Mesodermal cell (in vitro differentiated cells): ENCODE results near the gene RTL10.
"Not testable (repeated sequence)": the region's sequence is repeated elsewhere in the genome, so short reads cannot be mapped to it uniquely, and the experiment has no call there.

Source experiments
- H3K27ac ChIP-seq: 2 replicates; pipeline ENCODE4 v1.7.0; 2013; ENCODE audit warnings: mild to moderate bottlenecking, low read depth, low read length, moderate library complexity; ENCODE audit not compliant: severe bottlenecking
- H3K36me3 ChIP-seq: 2 replicates; pipeline ENCODE4 v1.7.1; 2013; ENCODE audit warnings: mild to moderate bottlenecking, low read length, moderate library complexity; ENCODE audit not compliant: control insufficient read depth, insufficient read depth
- H3K4me1 ChIP-seq: one replicate; pipeline ENCODE4 v1.7.1; 2013; ENCODE audit warnings: mild to moderate bottlenecking, low read length; ENCODE audit not compliant: insufficient read depth, control insufficient read depth, poor library complexity, severe bottlenecking
- H3K4me3 ChIP-seq: 2 replicates; pipeline ENCODE4 v1.7.0; 2013; ENCODE audit warnings: low read length, control low read depth, mild to moderate bottlenecking; ENCODE audit not compliant: insufficient read depth, poor library complexity, severe bottlenecking; ENCODE audit errors: extremely low read depth
- H3K9me3 ChIP-seq: 2 replicates; pipeline ENCODE4 v1.7.1; 2013; ENCODE audit warnings: mild to moderate bottlenecking, low read length, moderate library complexity; ENCODE audit not compliant: control insufficient read depth
- WGBS, 2 experiments: methylation state at CpG; one replicate each; pipeline ENCODE4 v1.1.5; 2013; ENCODE audit warnings: missing lambda C conversion rate in 2 of 2; ENCODE audit not compliant: insufficient coverage in 2 of 2; 5-methylcytosine and 5-hydroxymethylcytosine counted together

The RTL10 gene

DNA sequence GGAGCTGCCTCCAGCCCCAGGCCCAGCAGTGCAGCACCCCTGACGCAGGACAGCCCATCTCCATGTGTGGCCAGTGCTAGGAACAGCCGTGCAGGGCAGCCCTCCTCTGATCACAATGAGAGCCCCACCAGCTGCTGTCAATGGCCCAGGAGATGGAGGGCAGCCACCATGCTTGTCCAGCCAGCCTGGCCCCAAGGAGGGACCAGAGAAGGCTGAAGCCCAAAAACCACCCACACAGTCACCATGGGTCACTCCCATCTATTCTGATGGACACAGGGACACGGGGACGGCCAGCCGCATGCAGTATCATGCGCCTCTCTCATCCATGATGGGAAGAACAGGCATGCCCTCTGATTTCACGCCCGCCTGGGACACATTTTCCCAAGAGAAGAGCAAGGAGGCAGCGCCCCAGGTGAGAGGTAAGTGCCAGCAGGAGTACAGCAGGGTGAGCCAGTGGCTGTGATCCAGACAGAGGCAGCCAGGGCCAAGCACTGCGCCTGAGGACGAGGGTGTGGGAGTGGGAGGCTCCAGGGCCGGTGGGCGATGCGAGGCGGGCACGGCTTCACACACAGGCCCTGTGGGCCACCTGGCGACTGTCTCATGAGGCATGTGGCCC is 33.6 kb upstream of the RTL10 start:
- Histone ChIP-seq H3K4me3 (no peak overlapping the region), H3K9me3 (no peaks in the 10 kb centered on the region), H3K36me3 (no peaks in the 10 kb centered on the region), H3K4me1 (peaks cover 36% of the 10 kb centered on the region), H3K27ac (no peak overlapping the region)
- WGBS, 2 experiments = 94 to 99% methylated on average over 15 to 16 of the region's 17 CpGs

GRCh38 chr22:19887256-19887985 is 32.7 kb upstream of the RTL10 start:
- Histone ChIP-seq H3K27ac (no peak overlapping the region), H3K36me3 (no peaks in the 10 kb centered on the region), H3K4me3 (no peak overlapping the region), H3K9me3 (no peaks in the 10 kb centered on the region), H3K4me1 (peaks cover 36% of the 10 kb centered on the region)
- 92 to 96% methylated on average over 13 to 16 of the region's 16 CpGs for WGBS, 2 experiments

GRCh38 chr22:19886605-19887255 is 32.1 kb upstream of the RTL10 start:
- H3K4me3 ChIP-seq = no peak overlapping the region
- H3K4me1 ChIP-seq = peaks cover 35% of the 10 kb centered on the region
- no peaks in the 10 kb centered on the region for H3K36me3 ChIP-seq
- H3K9me3 ChIP-seq = no peaks in the 10 kb centered on the region
- WGBS, 2 experiments = 86 to 87% methylated on average over 9 to 10 of the region's 12 CpGs
- H3K27ac ChIP-seq = no peak overlapping the region

DNA sequence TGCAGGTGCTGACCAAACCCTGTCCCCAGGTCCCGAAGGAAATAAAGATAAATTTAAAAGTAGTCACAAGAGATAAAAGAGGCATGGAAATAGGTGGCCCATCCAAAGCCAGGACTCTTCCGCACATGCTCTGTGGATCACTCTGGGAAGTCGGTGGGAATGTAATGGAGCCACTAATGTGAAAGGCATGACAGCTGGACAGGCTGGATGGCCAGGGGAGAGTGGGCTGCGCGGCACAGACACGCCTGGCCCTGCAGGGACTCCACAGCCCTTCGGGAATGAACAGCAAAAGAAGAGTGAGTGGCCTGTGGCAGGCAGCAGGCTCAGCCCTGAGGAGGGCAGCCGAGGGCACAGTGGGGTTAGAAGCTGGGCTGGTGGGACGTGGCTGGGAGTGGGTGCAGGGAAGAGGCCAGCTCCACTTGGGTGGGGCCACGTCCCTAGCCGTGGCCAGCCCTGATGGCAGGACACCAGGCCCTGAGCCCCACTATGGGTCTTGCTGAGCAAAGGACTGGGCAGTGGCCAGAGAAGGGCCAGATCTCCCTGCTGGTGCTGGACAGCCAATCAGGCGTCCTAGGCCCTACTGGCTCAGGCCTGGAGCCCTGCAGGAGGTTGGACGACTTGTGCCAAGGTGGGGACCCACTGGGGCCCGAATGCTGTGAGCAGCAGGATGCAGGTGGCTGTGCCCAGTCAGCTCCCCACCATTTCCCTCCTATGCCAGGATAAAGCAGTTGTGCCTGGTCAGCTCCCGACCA is 31.3 kb upstream of the RTL10 start:
- Histone ChIP-seq H3K9me3 (no peaks in the 10 kb centered on the region), H3K4me1 (peaks cover 31% of the 10 kb centered on the region), H3K4me3 (no peak overlapping the region), H3K36me3 (no peaks in the 10 kb centered on the region), H3K27ac (no peak overlapping the region)
- 92 to 95% methylated on average over 14 to 15 of the region's 15 CpGs for WGBS, 2 experiments

- Histone ChIP-seq H3K27ac (no peak overlapping the region), H3K4me3 (no peak overlapping the region), H3K36me3 (no peaks in the 10 kb centered on the region), H3K9me3 (no peaks in the 10 kb centered on the region), H3K4me1 (peaks cover 36% of the 10 kb centered on the region)
- 92 to 96% methylated on average over 22 to 26 of the region's 26 CpGs for WGBS, 2 experiments
These were observed 30.5 kb upstream of the RTL10 start for GRCh38 chr22:19884954-19885751.

- WGBS, 2 experiments = 96 to 98% methylated on average over 15 of the region's 15 CpGs
- Histone ChIP-seq H3K27ac (no peak overlapping the region), H3K4me1 (peaks cover 43% of the 10 kb centered on the region), H3K4me3 (no peak overlapping the region), H3K36me3 (no peaks in the 10 kb centered on the region), H3K9me3 (no peaks in the 10 kb centered on the region)
These were observed 29.7 kb upstream of the RTL10 start for GRCh38 chr22:19884161-19884953.

DNA sequence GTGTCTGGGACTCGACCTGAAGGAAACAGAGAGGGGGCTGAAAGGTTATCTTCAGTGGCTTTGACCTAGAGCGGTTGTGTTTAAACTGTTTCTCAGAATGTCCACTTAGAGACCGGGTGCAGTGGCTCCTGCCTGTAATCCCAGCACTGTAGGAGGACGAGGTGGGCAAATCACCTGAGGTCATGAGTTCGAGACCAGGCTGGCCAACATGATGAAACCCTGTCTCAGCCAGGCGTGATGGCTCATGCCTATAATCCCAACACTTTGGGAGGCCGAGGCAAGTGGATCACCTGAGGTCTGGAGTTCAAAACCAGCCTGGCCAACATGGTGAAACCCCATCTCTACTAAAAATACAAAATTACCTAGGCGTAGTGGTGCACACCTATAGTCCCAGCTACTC is 28.8 kb upstream of the RTL10 start:
- H3K36me3 ChIP-seq, H3K9me3 ChIP-seq, H3K27ac ChIP-seq, H3K4me3 ChIP-seq: not testable (repeated sequence)
- peaks cover 51% of the 10 kb centered on the region for H3K4me1 ChIP-seq
- WGBS, 2 experiments = 93 to 96% methylated on average over 7 to 8 of the region's 8 CpGs

DNA sequence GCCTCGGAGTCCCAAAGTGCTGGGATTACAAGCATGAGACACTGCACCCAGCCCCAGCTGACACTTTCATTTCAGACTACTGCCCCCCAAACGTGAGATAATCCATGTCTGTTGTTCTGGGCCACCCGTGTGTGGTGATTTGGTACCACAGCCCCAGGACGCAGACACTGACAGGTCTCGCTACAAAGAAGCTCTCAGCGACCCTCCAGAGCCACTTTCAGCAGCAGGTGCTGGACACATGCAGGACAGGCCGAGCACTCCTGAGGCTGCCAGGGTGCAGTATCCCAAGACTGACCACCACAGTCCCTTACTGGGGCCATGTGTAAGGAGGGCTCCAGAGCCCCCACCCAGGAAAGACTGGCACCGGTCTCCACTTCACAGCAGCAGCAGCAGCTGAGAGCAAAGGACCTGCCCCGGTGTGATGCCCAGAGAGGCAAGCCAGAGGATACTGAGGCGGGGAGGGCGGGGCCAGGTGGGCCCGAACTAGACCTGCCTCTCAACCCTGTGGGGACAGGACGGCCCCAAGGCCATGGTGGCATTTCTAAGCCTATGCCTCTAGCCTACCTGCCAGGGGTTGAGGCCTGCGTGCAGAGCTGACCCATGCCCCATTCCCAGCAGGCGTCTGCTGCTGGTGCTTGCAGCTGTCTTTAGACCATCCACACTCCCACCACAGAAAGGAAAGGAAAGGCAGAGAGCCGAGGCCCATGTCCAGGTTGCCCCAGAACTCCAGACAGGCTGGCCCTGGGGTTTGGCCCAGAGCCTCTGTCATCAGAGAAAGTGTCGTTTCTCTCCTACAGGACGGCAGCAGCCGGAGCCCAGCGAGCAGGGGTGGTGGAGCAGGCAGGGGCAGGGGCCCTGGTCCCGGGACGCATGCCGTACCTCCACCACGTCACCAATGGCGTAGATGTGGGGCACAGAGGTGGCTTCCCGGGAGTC is 28.0 kb upstream of the RTL10 start:
- H3K36me3 ChIP-seq = peaks cover 3% of the 10 kb centered on the region
- H3K4me3 ChIP-seq = no peak overlapping the region
- 93 to 94% methylated on average over 24 to 25 of the region's 26 CpGs for WGBS, 2 experiments
- H3K9me3 ChIP-seq = no peaks in the 10 kb centered on the region
- H3K4me1 ChIP-seq = peaks cover 55% of the 10 kb centered on the region
- peak overlapping the region; percentile 95 for H3K27ac ChIP-seq
